HuH-7.5 (cell line): ENCODE results near the gene CA7.

ENCODE experiments used
- DNase-seq: peaks from one replicate; pipeline ENCODE4 v3.0.0; 2011; ENCODE audit warnings: low spot score

CA7 gene

DNA sequence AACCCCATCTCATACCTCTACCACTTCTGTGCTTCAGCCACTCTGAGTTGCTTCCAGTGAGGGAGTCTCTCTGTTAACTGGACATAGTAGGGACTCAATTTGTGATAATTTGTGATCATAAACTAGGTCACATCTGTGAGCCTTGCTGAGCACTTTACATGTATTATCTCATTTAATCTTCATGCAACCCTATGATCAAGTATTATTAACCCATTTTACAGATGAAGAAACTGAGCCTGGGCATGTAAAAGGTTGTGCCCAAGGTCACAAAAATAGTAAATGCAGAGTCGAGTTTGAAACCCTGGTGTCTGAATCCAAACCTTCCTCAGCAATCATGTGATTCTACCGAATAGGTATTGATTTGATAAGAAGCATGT, 54.7 kb downstream of the CA7 start:
- DNase-seq, result no peak

DNA sequence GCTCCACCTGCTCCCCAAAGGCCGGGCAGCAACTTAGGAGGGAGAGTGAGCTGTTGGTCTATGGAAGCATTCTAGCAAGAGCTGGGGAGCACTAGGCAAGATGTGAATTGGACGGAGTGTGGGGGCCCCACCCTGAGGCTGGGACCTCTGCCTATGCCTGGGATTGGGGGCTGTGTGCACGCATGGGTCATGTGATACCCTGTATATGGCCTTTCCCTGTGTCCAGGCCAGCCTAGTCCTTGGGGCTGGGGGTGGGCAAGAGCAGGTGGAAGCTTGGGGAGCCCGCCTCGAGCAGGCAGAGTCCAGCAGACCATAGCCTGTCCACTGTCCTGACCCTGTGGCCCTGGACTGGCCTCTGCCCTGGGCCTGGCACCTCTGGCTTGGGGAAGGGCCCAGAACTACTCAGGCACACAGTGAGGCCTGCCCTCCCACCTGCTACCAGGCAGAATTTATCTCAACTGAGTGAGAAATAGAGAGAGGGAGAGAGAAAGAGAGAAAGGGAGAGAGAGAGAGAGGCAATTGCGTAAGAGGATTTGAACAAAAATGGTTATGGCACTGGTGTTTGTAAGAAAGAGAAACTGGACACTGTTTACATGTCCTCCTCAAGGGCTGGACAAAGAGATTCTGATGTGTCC, 55.2 kb downstream of the CA7 start:
- no peak for DNase-seq

DNA sequence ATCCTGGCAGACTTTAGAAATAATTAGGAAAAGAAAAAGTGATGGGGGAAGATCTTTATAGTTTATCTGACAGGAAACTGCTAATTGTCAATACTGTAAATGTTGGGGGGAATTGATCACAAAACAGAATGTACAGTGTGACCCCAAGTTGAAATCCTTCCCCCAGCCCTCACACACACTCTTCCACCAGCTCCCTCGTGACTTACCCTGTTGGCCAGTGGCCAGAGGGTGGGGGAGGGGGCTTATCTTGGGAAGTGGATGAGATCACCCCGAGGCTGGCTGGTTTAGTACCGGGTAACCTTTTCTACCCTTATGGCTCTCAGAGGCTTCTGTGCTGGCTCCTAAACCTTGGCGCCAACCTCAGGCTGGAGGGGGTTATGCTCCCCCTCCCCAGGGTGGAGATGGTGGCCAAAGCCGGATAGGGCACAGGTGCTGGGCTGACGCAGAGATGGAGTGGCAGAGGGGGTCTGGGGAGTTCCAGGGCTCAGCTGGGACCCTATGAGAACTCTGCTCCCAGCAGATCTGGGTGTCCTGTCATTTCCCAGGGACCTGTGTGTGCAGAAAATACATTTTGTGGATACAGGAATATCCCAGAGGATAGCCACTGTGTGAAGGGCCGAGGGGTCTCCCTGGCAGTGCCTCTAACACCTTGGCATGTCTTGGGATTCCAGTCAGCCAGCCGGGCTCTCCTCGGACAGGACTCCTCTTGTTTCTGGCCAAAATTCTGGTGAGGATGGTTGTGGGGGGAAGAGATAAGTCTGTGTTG, 55.9 kb downstream of the CA7 start:
- DNase-seq, result no peak

DNA sequence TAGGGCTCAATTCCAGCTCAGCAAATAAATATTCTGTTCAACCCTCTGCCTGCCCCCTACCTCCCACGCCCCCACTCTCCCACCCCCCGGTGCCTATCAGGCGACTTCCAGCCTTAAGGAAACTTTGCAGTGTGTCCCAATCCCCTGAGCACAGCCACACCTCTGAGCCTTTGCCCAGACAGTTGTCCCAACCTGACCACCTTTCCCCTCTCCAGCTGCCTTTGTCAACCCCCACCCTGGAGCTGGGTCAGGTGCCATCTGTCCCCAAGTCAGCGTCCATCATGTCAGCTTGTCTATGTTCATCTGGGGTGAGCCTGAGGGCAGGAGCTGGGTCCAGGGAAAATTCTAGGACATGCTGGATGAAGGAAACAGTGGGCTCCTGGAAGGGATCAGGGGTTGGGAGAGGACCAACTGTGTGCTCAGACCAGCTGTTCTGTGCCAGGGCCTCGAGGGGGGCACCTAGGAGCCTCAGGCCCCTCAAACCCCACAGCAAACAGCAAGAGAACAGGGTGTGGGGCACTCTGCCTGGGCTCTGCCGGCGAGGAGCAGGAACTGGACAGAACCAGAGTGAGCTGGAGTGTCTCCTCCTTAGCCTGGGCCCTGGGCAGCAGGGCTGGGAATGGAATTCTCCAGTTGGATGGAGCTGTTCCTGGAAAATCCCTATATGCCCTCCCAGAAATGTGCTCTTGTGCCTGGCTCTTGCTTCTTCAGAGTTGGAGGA, 56.7 kb downstream of the CA7 start:
- no peak for DNase-seq

DNA sequence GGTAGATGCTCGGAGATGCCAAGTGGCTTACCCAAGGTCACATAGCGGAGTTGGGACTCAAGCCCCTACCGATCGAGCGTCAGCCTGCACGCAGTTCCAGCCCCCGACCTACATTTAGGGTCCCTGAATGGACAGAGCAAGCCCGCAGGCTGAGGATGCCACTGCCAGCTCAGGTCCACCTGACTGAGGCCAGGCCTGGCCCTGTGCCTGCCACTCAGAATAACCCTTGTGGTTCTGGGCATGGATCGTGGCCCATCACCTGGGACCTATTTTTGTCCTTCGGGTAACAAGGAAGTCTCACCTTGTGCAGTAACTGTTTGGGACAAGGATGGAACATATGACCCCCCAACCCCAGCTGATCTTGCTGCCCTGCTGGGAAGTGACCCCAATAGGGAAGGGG, 57.4 kb downstream of the CA7 start:
- no peak for DNase-seq

DNA sequence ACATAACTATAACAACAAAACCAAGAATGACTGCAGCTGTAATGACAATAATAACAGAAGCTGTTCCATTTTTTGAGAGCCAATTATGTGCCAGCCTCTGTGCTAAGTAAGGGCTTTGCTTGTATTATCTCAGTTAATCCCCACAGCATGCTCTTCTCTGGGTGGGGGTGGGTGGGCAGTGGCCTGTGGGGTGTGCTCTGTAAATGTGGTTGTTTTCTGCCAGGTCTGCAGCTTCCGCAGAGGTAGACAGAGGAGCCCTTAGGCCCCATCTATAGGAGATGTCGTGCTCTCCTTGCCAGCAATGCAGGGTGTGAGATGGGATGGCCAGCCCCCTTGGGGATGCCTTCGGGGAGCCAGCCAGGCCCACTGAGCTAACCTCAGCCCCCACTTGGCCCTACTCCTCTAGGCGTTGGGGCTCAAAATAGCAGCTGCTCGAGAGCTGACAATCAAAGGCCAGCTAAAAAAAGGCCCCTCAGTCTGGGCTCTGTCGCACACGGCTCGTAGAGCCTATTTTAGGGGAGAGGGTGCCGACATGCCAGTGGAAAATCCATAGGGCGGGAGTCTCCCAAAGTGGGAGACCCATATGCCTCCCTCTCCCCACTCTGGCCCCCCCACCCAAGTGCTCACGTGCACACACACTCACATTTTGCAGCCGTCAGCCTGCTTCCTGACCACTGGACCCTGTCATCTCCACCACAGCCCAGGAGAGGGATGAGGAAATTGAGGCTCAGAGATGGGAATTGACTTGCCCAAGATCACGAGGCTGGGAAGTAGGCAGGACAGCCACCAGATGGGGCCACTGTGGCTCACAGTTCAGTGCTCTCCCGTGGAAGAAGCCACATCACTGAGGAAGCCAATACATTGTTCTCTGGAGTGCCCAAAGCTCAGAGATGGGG, 58.7 kb downstream of the CA7 start:
- DNase-seq, result no peak
